SK-N-SH (cell line): ENCODE measurements around the gene TRPM1. TPM values are rescaled to one million over a fixed set of nuclear protein-coding genes. Genes with fewer than 3 reads are reported as not detected.

Source experiments
- CTCF ChIA-PET: fragments of 300-600, 350-600 bp; formaldehyde crosslinking; extraction: SDS; loops from one replicate; lab custom pipeline; 2021; lab: Yijun Ruan, JAX
- POLR2A ChIA-PET: fragments of 350-600 bp; sonication (Branson Sonifier 250); formaldehyde crosslinking; extraction: SDS; loops from one replicate; lab custom pipeline; 2020; ENCODE audit warnings: antibody characterized with exemption, inconsistent platforms; lab: Yijun Ruan, JAX
- DNase-seq: peaks from one replicate; pipeline ENCODE4 v3.0.0; 2012
- H2AFZ ChIP-seq: fragments of 200-600 bp; sonication (generic); 2 replicates; pipeline ENCODE4 v1.8.1; 2016; ENCODE audit warnings: antibody characterized with exemption, mild to moderate bottlenecking, low read depth
- H3F3A ChIP-seq: fragments of 200-600 bp; sonication (generic); replicated peaks from 2 replicates; pipeline ENCODE3; 2016; ENCODE audit warnings: antibody characterized with exemption, mild to moderate bottlenecking; ENCODE audit not compliant: insufficient read depth
- H3K27ac ChIP-seq, 2 experiments: fragments of 200-500 bp in 1 of 2; fragments of 200-600 bp in 1 of 2; sonication (Bioruptor generic) in 1 of 2; sonication (generic), shearing (Covaris generic) in 1 of 2; 2 replicates each; pipeline versions ENCODE4 v1.5.1 to v1.6.1; 2014 to 2016; ENCODE audit warnings: low read depth in 2 of 2, inconsistent platforms in 1 of 2, low read length in 1 of 2, mild to moderate bottlenecking in 1 of 2, mixed read lengths in 1 of 2
- H3K27me3 ChIP-seq: fragments of 200-600 bp; sonication (generic), shearing (Covaris generic); 2 replicates; pipeline ENCODE4 v1.6.1; 2016; ENCODE audit warnings: mixed run types; ENCODE audit not compliant: insufficient read depth
- H3K36me3 ChIP-seq, 2 experiments: fragments of 200-500 bp in 1 of 2; fragments of 200-600 bp in 1 of 2; sonication (Bioruptor generic) in 1 of 2; sonication (generic) in 1 of 2; replicated peaks in 1 of 2; 2 replicates each; pipeline versions ENCODE3 to v1.5.1; 2014 to 2016; ENCODE audit warnings: low read length in 1 of 2, mild to moderate bottlenecking in 1 of 2; ENCODE audit not compliant: insufficient read depth in 2 of 2, control insufficient read depth in 1 of 2
- H3K4me1 ChIP-seq, 2 experiments: fragments of 200-500 bp in 1 of 2; fragments of 200-600 bp in 1 of 2; sonication (Bioruptor generic) in 1 of 2; sonication (generic), shearing (Covaris generic) in 1 of 2; 2 replicates each; pipeline versions ENCODE4 v1.5.1 to v1.6.1; 2014 to 2016; ENCODE audit warnings: low read depth in 1 of 2, low read length in 1 of 2, mixed run types in 1 of 2; ENCODE audit not compliant: insufficient read depth in 2 of 2, control insufficient read depth in 1 of 2
- H3K4me2 ChIP-seq: fragments of 200-600 bp; sonication (generic), shearing (Covaris generic); 2 replicates; pipeline ENCODE4 v1.6.1; 2017; ENCODE audit warnings: mixed run types
- H3K4me3 ChIP-seq, 2 experiments: fragments of 200-500 bp in 1 of 2; fragments of 200-600 bp in 1 of 2; sonication (Bioruptor generic) in 1 of 2; sonication (generic), shearing (Covaris generic) in 1 of 2; 2 replicates each; pipeline versions ENCODE4 v1.5.1 to v1.8.1; 2014 to 2016; ENCODE audit warnings: low read depth in 2 of 2, inconsistent platforms in 1 of 2, low read length in 1 of 2, mild to moderate bottlenecking in 1 of 2, mixed read lengths in 1 of 2, moderate library complexity in 1 of 2
- H3K79me2 ChIP-seq: fragments of 200-600 bp; sonication (generic); 2 replicates; pipeline ENCODE4 v1.8.1; 2017; ENCODE audit warnings: mild to moderate bottlenecking; ENCODE audit not compliant: insufficient read depth
- H3K9ac ChIP-seq: fragments of 200-600 bp; sonication (generic); 2 replicates; pipeline ENCODE4 v1.6.1; 2017; ENCODE audit warnings: mixed run types
- H3K9me2 ChIP-seq: fragments of 200-600 bp; sonication (generic); 2 replicates; pipeline ENCODE4 v1.6.1; 2017; ENCODE audit warnings: mixed run types
- H3K9me3 ChIP-seq: fragments of 200-600 bp; sonication (generic); 2 replicates; pipeline ENCODE4 v1.6.1; 2017; ENCODE audit warnings: mixed run types, mild to moderate bottlenecking, moderate library complexity
- H4K20me1 ChIP-seq: fragments of 200-600 bp; sonication (generic); 2 replicates; pipeline ENCODE4 v1.6.1; 2017; ENCODE audit warnings: mild to moderate bottlenecking, mixed run types; ENCODE audit not compliant: insufficient read depth
- EP300 ChIP-seq, 2 experiments: IDR thresholded peaks; 2 replicates each; pipeline versions ENCODE4 v1.4.0 to v1.6.1; 2012; ENCODE audit warnings: borderline replicate concordance in 1 of 2, low read depth in 1 of 2, low read length in 1 of 2
- FOSL2 ChIP-seq: IDR thresholded peaks from 2 replicates; pipeline ENCODE4 v1.4.0; 2012; ENCODE audit warnings: low read depth, mild to moderate bottlenecking, moderate library complexity, borderline replicate concordance
- JUND ChIP-seq: IDR thresholded peaks from 2 replicates; pipeline ENCODE4 v1.4.0; 2012
- MAX ChIP-seq: IDR thresholded peaks from 2 replicates; pipeline ENCODE4 v1.4.0; 2012; ENCODE audit warnings: low read depth
- MEF2A ChIP-seq: IDR thresholded peaks from 2 replicates; pipeline ENCODE4 v1.4.0; 2012; ENCODE audit warnings: low read depth, borderline replicate concordance
- POLR2AphosphoS5 ChIP-seq: IDR thresholded peaks from 2 replicates; pipeline ENCODE4 v1.6.1; 2012; ENCODE audit warnings: low read depth, low read length
- RXRA ChIP-seq: IDR thresholded peaks from 2 replicates; pipeline ENCODE4 v1.4.0; 2012; ENCODE audit warnings: low read depth, mild to moderate bottlenecking, borderline replicate concordance
- SMC3 ChIP-seq: IDR thresholded peaks from 2 replicates; pipeline ENCODE4 v1.6.1; 2012; ENCODE audit warnings: low read depth, low read length, improper control_type of control experiment
- TAF1 ChIP-seq: IDR thresholded peaks from 2 replicates; pipeline ENCODE4 v1.6.1; 2012; ENCODE audit warnings: low read depth, mild to moderate bottlenecking, low read length, moderate library complexity, borderline replicate concordance
- TEAD4 ChIP-seq: IDR thresholded peaks from 2 replicates; pipeline ENCODE4 v1.4.0; 2012; ENCODE audit warnings: mild to moderate bottlenecking, borderline replicate concordance; ENCODE audit not compliant: insufficient read depth
- YY1 ChIP-seq: IDR thresholded peaks from 2 replicates; pipeline ENCODE4 v1.4.0; 2012; ENCODE audit warnings: low read depth, mild to moderate bottlenecking
- WGBS: methylation state at CpG from one replicate; pipeline ENCODE4 v1.1.6; 2017; ENCODE audit warnings: low lambda C conversion rate; 5-methylcytosine and 5-hydroxymethylcytosine counted together
- polyA plus RNA-seq, 3 experiments: library from polyadenylated mRNA; depleted of rRNA; stranded (reverse); fragments of >200 nt; gene quantifications; 2 replicates each; pipeline ENCODE4 v1.2.3, GENCODE V29; 2012
- TF ChIP-seq, protein P1 (sequence below): IDR thresholded peaks from 2 replicates; pipeline ENCODE4; 2012
- TF ChIP-seq, protein P2 (sequence below): IDR thresholded peaks from 2 replicates; pipeline ENCODE4 v1.4.0; 2012; ENCODE audit warnings: low read depth, borderline replicate concordance

Gene TRPM1
- polyA plus RNA-seq, 1 of the 3 experiments (the other 2 are of a cell fraction), result not detected

GRCh38 chr15:31013863-31014607 lies 87.5 kb downstream of the TRPM1 start:
- Histone ChIP-seq H2AFZ (no peak overlapping the region), H3K4me2 (no peak overlapping the region), H4K20me1 (no peaks in the 10 kb centered on the region), H3K4me1 (no peaks in the 10 kb centered on the region), H3K4me3 (no peak overlapping the region), H3K27ac (no peak overlapping the region), H3K9ac (no peak overlapping the region), H3K27me3 (no peaks in the 10 kb centered on the region), H3F3A (no peaks in the 10 kb centered on the region), H3K9me2 (no peaks in the 10 kb centered on the region), H3K79me2 (no peaks in the 10 kb centered on the region), H3K9me3 (peaks cover 24% of the 10 kb centered on the region), H3K36me3 (no peaks in the 10 kb centered on the region)
- ChIA-PET POLR2A (interaction anchor here (0.6 kb wide), 1 partner anchor 22 kb away, joined by 3 read pairs; no protein-coding TSS in a partner anchor), CTCF (interaction anchor here (0.7 to 1.2 kb wide), 6 partner anchors 10 to 474 kb away, joined by 3 to 4 read pairs (median 3); no protein-coding TSS in a partner anchor)
- DNase-seq, result no peak
- no peak for TF ChIP-seq YY1
- no peak for TF ChIP-seq FOSL2
- TF ChIP-seq POLR2AphosphoS5, result no peak
- no peak for TF ChIP-seq TAF1
- no peak for TF ChIP-seq RXRA
- TF ChIP-seq MAX, result no peak
- TF ChIP-seq MEF2A, result no peak
- TF ChIP-seq EP300 (IDR thresholded peaks at IDR 0.05; ENCODE audit: borderline replicate concordance in 1 of 2, low read depth in 1 of 2, low read length in 1 of 2), result no peak
- TF ChIP-seq, protein P1, sequence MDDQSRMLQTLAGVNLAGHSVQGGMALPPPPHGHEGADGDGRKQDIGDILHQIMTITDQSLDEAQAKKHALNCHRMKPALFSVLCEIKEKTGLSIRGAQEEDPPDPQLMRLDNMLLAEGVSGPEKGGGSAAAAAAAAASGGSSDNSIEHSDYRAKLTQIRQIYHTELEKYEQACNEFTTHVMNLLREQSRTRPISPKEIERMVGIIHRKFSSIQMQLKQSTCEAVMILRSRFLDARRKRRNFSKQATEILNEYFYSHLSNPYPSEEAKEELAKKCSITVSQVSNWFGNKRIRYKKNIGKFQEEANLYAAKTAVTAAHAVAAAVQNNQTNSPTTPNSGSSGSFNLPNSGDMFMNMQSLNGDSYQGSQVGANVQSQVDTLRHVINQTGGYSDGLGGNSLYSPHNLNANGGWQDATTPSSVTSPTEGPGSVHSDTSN, result no peak
- no peak for TF ChIP-seq JUND
- 27% methylated on average over 2 of the region's 2 CpGs for WGBS

DNA sequence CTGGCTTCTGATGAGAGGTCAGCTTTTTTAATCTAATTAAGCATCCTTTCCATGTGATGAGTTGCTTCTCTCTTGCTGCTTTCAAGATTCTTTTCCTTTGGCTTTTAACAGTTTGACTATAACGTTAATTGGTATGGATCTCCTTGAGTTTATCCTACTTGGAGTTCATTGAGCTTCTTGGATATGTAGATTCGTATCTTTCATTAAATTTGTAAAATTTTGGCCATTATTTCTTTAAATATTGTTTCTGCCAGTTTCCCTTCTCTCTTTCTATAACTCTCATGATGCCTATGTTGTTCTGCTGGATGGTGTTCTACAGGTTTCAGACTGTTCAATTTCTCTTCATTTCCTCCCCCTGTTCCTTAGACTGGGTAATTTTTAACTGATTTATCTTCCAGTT lies 89.1 kb downstream of the TRPM1 start:
- Histone ChIP-seq H3K27ac (no peak overlapping the region), H3K79me2 (no peaks in the 10 kb centered on the region), H3K9ac (no peak overlapping the region), H4K20me1 (no peaks in the 10 kb centered on the region), H3K9me3 (peaks cover 24% of the 10 kb centered on the region), H3K27me3 (no peaks in the 10 kb centered on the region), H3K36me3 (no peaks in the 10 kb centered on the region), H3K9me2 (no peaks in the 10 kb centered on the region), H3F3A (no peaks in the 10 kb centered on the region), H3K4me1 (no peaks in the 10 kb centered on the region), H2AFZ (no peak overlapping the region), H3K4me3 (no peak overlapping the region), H3K4me2 (no peak overlapping the region)
- CTCF ChIA-PET, result no interaction called here
- TF ChIP-seq, protein P2, sequence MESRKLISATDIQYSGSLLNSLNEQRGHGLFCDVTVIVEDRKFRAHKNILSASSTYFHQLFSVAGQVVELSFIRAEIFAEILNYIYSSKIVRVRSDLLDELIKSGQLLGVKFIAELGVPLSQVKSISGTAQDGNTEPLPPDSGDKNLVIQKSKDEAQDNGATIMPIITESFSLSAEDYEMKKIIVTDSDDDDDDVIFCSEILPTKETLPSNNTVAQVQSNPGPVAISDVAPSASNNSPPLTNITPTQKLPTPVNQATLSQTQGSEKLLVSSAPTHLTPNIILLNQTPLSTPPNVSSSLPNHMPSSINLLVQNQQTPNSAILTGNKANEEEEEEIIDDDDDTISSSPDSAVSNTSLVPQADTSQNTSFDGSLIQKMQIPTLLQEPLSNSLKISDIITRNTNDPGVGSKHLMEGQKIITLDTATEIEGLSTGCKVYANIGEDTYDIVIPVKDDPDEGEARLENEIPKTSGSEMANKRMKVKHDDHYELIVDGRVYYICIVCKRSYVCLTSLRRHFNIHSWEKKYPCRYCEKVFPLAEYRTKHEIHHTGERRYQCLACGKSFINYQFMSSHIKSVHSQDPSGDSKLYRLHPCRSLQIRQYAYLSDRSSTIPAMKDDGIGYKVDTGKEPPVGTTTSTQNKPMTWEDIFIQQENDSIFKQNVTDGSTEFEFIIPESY, result no peak
- no peak for TF ChIP-seq FOSL2
- TF ChIP-seq SMC3, result no peak
- TF ChIP-seq, protein P1, result no peak
- TF ChIP-seq TEAD4, result no peak
- POLR2A ChIA-PET, result no interaction called here
- 12% methylated on average over 2 of the region's 2 CpGs for WGBS
- DNase-seq, result no peak
